Measurements from ENCODE around the gene MRFAP1L1. TPM values are rescaled to one million over a fixed set of nuclear protein-coding genes. Genes with fewer than 3 reads are reported as not detected.
A peak's percentile ranks its signal among the peaks of the same experiment; 100 is the strongest.

The MRFAP1L1 gene
- total RNA-seq, 2 donors from 2014 or later, result 27.1 to 33.7 TPM

DNA sequence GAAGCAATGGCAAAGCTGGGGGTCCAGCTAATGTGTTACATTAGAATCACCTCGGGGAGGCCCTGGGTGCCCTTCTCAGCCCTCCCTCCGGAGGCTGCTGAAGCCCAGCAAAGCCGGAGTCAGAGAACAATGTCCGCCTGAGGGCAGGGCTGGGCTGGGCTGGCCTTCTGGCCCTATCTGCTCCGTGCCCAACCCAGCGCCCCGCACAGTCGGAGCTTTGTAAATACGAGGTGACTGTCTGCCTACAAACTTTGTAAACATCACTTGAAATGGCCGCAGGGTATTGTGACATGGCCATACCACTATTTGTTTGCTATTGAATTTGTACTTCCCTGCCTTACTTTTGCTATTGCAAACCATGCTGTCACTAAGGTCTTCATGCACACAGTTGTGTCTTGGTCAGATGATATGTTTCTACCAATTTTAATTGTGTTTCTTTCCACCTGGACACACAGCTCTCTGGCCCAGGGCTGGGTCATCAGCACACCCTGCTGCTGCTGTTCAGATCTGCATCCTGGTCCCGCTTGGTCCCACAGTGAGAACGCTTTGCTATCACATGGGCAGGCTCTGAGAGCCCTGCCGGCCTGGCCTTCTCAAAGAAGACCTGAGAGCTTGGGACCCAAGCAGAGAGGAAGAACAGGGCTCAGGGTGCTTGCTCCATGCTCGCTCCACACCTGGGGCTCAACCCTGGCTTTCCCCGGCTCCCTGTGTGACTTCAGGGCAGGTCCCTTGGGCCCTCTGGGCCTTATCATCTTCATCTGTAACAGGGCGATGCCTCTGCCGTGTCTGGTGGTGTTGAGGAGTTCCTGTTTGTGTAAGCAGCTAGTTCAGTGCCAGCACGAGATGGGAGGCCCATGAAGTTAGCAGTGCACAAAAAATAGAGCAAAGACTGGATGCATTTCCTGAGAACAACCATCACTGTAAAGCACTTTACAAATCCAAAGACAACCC, 13.7 kb downstream of the MRFAP1L1 start:
- intact Hi-C loops (cut with DNase I, micrococcal nuclease), result no loop called here
- peak; percentile 74 for ATAC-seq
- peak; percentile 66 to 80 for DNase-seq

DNA sequence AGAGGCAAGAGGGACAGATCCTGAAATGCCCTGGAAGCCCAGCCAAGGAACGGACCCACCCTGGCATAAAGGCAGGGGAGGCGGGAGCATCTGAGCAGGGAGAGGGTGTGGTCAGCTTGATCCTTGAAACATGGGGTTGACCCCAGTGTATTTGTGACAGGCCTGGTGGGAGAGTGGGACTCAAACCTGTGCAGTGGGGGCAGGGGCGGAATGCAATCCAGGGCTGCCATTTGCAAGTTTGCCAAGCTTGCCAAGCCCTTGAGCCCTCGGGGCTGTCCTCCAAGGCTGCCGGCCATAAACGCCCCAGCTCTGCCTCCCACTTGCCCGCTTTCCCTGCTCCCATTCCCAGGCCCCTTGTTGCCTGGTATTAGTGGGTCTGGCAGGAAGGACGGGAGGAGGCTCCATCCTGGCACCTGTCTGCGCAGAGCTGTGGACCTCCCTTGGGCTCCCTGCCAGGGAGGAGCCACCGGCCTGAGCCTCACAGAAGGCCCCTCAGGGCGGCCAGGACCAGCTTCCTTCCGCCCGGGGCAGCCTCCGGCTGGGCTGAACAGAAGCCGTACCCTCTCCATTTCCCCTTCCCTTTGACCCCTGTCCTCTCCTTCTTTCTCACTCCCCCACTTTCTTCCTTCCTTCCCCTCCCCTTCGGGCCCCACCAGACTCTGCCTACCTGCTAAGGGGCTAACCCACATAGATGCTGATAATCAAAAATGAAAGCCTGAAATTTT, 15.3 kb downstream of the MRFAP1L1 start:
- peak in 1 of 2 donors; percentile 27 for DNase-seq
- intact Hi-C loops (cut with DNase I, micrococcal nuclease), result no loop called here
- ATAC-seq, result peak; percentile 9

DNA sequence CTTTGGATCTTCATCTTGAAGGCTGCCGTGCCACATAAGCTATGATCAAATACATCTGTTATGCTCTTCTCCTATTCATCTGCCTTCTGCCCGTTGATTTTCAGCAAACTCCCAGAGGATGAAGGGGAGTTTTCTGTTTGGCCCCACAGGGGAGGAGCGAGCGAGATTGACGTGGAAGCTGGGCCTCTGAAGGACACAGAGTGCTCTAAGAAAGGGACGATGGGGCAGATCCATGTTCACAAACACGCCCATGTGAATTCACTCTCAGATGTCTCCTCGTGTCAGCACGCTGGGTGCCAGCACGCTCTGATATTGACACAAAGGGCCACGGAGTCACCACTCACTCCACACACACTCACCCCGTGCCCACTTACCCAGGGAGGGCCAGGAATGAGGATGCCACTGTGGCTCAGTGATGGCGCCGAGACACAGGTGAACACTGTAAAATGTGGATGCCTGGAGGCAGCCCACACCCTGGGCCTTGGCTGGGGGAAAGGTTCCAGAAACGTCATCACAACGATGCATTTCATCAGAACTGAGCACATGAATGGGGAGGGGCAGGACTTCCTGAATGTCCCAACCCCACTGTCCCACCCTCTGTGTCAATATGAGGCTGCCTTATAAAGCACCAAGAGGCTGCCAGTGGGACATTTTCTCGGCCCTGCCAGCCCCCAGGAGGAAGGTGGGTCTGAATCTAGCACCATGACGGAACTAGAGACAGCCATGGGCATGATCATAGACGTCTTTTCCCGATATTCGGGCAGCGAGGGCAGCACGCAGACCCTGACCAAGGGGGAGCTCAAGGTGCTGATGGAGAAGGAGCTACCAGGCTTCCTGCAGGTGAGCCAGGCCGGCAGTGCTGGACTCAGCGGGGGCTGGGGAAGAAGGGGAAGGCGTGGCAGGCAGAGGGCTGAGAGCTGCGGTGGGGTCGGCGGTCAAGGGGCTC, 16.2 kb downstream of the MRFAP1L1 start, which contains the start of gene S100P:
S100P (plus strand) TSS at position 648 of the 946 bp plus-strand sequence; CDS start at position 703, 55 bp downstream.
- ATAC-seq (peak; percentile 59), DNase-seq (peak; percentile 37 to 75)
- intact Hi-C loops (cut with DNase I, micrococcal nuclease), result no loop called here

DNA sequence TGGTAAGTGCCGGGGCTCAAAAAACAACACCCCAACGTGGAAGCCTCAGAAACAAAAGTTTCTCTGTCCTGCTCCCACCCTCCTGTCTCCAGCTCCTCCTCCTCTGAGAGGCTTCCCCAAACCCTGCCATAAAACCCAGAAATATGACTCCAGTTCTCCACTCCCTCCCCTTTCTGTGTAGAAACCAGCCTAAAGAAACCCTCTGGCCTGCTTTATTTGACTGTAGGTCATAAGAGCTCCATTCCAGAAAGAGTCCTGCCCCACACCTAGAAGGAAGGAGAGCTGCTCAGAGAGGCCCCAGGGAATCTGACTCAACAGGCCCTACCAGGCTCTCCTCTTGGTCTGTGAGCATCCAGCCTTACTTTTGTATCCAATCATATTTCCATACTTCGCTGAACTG, 16.9 kb downstream of the MRFAP1L1 start:
- intact Hi-C loops (cut with DNase I, micrococcal nuclease), result no loop called here
- DNase-seq, result no peak
- no peak for ATAC-seq

DNA sequence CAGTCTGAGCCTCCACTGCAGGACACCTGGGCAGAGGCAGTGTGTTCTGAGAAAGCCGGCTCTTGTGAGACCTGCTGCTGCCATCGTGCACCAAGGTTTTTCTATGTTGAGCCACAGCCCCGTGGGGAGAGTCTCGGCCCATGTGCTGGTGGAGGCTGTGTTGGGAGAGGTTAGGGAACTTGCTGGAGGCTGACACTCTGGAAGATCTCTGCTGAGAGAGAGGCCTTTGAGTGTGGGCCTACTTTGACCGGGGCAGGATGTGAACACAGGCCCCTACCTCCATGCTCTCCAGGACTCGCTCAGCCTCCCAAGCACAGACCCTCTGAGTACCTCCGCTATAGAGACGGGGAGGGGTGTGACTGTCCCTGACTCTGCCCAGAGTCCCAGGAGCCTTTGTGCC, 17.3 kb downstream of the MRFAP1L1 start:
- DNase-seq (no peak), ATAC-seq (no peak)
- intact Hi-C loops (cut with DNase I, micrococcal nuclease), result no loop called here

DNA sequence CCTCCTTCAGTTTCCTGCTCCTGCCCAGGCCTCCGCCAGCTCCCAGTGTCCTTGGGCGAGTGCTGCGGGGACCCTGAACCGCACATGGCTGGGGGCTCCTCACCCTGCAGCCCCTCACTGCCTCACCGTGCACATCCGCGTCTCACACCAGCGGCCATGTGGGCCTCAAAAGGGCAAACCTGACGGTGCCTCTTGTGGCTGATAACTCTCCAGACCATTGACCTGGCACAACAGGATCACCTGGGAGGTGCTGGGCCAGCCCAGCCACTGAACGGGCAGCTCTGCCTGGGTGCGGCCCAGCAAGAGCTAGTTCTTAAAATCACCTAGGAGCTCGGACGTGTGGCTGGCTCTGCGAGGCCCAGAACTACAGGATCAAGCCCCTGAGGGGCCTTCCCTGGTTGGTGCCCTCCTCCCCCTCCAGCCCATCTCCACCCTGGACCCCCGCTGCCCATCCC, 20.1 kb downstream of the MRFAP1L1 start:
- DNase-seq (peak; percentile 48 to 51), ATAC-seq (peak; percentile 62)
- intact Hi-C loops (cut with DNase I, micrococcal nuclease), result no loop called here

DNA sequence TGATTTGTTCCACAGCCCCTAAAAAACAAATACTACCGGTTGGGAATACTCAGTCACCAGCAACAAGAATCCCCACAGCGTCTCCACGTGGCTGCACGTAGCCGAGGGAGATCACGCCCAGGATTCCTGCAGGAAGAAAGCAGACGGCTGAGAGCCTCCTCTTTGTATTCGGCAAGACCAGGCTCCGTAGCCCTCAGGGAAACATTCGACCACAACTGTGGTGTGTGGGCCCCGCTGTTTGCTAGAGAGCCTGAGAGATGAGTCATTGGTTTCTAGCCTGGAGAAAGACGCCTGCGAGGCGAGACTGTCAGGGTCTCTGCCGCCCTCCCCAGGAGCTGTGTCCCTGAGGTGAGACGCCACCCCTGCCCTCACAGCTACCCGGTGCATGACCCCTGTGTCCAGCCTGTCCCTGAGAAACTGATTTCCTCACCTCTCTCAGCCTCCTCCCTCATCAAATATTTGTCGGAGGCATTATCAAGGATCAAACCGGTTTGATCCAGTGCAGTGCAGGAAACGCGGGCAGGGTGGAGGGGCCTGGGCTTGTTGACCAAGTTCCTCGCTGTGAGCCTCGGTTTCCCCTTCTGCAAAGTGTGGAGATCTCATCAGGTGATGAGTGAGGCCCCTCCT, 20.7 kb downstream of the MRFAP1L1 start:
- peak; percentile 65 for ATAC-seq
- intact Hi-C loops (cut with DNase I, micrococcal nuclease), result no loop called here
- peak; percentile 56 to 65 for DNase-seq

DNA sequence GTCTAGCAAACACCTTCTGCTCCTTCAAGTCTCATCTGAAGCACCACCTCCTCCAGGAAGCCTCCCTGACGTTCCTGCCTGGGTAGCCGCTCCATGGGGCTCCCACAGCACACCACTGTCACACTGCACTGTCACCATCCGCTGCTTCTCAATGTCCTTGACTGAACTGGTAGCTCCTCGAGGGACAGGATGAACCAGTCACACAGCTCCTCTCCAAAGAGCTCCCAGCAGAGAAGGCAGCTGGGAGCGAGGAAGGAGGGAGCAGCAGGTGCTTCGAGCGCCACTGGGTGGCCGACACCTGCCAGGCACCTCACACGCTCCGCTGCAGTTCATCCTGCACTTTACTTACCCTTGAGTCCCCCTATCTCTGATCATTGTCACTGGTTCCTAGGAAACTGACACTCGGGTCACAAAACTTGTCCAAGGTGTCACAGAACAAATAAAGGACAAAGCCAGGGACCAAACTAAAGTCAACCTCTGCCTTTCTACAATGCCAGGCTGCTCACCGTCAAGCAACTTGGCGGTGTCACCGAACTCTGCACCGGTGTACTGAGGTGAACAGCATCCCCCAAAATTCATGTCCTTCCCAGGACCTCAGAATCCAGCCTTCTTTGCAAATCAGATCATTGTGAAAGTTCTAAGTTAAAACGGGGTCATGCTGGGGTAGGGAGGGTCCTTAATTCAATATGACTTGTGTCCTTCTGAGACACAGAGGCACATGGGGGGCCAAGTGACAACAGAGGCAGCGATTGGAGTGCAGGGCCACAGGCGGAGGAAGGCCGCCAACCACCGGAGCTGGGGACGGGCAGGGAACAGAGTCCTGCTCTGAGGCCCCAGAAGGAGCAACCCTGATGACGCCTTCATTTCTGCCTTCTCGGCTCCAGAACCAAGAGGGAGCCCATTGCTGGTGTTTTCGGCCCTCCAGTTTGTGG, 21.5 kb downstream of the MRFAP1L1 start:
- no peak for ATAC-seq
- intact Hi-C loops (cut with DNase I, micrococcal nuclease), result no loop called here
- peak in 1 of 2 donors; percentile 19 for DNase-seq

DNA sequence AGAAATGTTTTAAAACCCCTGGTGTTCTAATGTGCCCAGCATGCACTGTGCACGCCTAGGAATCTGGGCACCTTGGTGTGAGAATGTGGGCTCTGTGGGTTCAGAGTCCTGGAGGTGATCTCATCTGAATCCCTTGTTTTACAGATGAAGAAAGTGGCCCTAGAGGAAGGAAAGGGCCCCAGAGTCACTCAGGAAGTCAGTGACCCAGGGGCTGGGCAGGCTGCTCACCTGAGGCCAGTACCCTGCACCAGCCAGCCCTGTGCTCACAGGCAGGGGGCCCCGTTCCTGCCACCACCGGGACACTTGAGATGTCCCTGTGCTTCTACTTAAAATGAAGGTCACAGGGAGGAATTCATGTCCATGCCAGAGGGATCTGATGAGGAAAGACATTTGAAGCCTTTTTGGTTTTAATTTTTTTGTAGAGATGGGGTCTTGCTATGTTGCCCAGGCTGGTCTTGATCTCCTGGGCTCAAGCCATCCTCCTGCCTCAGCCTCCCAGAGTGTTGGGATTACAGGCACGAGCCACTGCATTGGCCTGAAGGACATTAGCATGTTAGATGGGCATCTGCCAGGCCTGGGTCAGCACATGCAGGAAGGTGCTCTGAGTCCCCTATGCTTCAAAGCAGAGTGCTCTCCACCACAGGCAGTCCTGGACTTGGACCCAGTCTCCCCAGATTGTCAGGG, 23.4 kb downstream of the MRFAP1L1 start:
- intact Hi-C loops (cut with DNase I, micrococcal nuclease), result no loop called here
- no peak for ATAC-seq

DNA sequence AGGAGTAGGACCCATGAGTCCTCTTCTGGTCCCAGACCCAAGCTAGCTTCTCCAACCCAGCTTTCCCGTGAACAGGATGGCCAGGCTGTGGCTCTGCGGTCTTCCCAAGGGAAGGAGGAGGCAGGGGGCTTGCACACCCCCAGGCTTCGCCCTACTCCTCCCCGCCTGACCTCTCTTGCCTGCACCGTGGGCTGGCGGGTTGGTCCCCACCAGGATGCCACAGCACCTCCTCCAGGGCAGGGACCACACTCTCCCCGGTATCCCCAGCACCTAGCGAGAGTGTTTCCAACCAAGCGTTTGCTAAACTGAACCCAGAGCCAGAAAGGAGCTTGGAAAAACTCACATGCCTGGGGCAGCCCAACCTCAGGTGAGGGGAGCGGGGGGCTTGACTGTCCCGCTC, 25.0 kb downstream of the MRFAP1L1 start:
- DNase-seq, result no peak
- no peak for ATAC-seq
- intact Hi-C loops (cut with DNase I, micrococcal nuclease), result no loop called here

More for the DNA sequence above, 23.4 kb downstream of the MRFAP1L1 start:
- DNase-seq, result no peak

DNA sequence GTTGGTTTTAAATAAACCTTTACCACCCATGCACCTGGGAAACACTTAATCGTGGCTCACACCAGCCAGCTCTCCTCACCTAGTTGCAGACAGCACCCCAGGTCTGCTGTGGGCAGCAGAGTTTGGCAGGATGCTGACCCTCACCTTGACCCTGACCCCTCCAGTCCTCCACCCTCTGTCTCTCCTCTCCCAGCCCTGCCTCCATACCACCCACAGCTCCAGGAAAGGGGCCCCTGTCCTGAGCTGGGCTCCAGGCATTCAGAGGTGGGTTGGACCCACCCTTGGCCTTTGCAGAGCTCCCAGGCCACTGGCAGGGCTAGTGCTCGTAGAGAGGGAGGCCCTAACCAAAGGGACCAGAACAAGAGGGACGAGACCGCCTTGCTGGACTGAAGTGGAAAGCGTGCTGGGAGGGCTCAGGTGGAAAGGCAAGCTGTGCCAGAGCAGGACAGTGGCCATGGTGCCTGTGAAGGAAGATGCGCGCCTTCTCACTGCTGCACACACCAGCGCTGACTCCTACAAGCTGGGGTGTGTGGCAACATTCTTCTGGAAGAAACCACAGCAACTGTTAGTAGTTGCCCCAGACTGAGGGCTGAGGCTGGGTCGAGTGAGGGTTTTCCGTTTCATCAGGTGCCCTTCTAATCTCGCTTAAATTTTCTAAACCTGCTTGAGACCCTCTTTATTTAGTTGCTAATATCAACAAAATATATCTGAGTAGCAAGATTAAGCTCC, 26.6 kb downstream of the MRFAP1L1 start:
- no peak for DNase-seq
- no peak for ATAC-seq
- intact Hi-C loops (cut with DNase I, micrococcal nuclease), result no loop called here

DNA sequence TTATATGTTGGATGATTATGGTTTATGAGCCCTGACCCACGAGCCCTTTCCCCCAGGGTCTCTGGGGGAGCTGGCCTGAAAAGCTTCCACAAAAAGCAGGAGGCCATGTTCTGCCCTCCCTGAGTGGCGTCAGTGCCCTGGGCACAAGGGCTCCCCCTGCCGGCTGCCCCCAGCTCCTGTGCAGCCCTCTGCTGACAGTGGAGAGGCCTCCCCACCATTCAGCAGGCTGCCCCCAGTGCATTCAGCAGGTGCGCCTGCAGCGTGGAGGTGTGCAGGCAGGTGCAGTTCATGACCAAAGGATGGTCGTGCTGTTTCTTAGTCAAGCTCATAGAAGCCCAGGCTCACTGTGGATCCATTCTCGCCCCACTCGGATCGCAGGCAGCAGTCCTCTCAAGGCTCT, 28.5 kb downstream of the MRFAP1L1 start:
- intact Hi-C loops (cut with DNase I, micrococcal nuclease), result no loop called here
- DNase-seq (no peak), ATAC-seq (peak; percentile 38)

DNA sequence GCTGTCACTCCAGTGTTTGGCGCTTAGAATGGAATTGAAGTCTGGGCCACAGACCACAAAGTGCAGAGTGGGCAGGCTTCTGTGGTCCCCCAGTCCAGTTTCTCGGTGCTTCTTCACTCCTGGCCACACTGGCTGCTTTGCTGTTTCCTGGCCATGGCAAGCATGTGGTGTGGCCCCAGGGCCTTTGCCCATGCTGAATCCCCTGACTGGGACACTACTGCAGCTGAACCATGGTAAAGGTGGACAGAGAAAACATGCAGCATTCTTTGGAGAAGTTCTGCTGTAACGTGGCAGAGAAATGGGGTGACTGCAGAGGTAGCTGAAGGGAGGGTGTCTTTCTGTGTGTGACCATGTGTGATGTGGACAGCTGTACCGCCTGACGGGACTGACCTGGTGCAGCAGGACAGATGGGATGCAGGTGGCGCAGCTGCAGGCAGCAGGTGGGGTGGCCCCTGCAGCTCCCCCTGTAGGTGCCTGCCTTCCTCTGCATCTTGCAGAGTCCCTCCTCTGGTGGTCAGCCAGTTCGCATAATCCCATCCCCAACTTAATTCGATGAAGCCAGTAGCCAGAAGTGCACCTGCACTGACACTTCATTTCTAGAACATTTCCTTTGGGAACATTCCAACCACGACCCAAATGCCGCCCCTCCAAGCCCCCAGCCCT, 29.2 kb downstream of the MRFAP1L1 start:
- intact Hi-C loops (cut with DNase I, micrococcal nuclease), result no loop called here
- ATAC-seq (no peak), DNase-seq (no peak)

DNA sequence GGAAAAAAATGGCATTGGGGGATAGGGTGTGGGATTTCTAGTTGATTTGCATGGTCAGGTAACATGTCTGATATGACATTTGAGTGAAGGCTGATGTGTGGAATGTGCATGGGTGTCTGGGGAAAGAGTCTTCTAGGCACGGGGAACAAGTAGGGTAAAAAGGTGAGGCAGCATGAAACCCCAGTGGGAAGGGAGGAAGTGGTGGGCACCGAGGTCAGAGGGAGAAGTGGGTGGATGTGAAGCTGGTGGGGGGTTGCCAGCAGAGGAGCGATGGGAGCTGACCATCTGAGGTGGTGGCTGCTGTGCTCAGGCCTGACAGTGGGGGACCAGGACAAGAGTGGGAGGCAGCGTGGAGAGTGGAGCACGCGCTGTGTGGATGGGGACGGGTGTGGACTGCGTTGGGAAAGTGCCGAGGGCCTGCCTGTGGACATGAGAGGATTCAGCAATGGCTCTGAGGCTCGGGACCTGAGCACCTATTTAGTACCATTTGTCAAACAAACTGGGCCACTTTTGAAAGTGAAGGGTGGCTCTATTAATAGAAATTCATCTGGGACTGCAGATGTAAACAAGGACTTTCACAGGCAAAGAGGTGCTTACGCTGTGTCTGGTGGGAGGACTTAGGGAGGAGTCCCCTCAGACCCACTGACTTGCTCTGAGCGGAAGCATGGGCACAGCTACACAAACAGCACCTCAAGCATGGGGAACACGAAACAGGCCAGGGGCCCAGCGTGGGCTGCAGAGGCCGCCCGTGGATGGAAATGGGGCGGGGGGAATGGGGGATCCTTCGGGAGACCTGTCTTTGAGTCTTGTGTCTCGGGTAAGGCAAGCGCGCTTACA, 32.7 kb downstream of the MRFAP1L1 start:
- DNase-seq (no peak), ATAC-seq (no peak)
- intact Hi-C loops (cut with DNase I, micrococcal nuclease), result no loop called here

Measured in left colon (tissue), 2 donors.